A549 (cell line): ENCODE measurements around the gene ENTREP3. TPM values are rescaled to one million over a fixed set of nuclear protein-coding genes. Genes with fewer than 3 reads are reported as not detected.

ENCODE experiments used
- ATAC-seq, 2 experiments: fragments of 200-7000 bp in 1 of 2; fragments of >200 bp in 1 of 2; cut with Nextera tagmentation in 1 of 2; cut with Tn5 transposase in 1 of 2; 3 replicates each; pipeline versions ENCODE4 v1.8.0 to v1.9.1; 2018 to 2020; ENCODE audit warnings: mild to moderate bottlenecking in 1 of 2, moderate library complexity in 1 of 2
- CTCF ChIA-PET: fragments of 300-600 bp; sonication (Branson Sonifier 250); formaldehyde crosslinking; extraction: SDS; loops from one replicate; lab custom pipeline; 2021; ENCODE audit warnings: antibody characterized with exemption, inconsistent platforms; lab: Yijun Ruan, JAX
- POLR2A ChIA-PET: fragments of 350-600 bp; formaldehyde crosslinking; extraction: SDS; loops from one replicate; lab custom pipeline; 2021; ENCODE audit warnings: antibody characterized with exemption, inconsistent platforms; lab: Yijun Ruan, JAX
- DNase-seq, 2 experiments: peaks; one replicate each; pipeline versions ENCODE4 v3.0.0 to v3.0.0-alpha.2; 2011 to 2016; ENCODE audit warnings: low read depth in 1 of 2, low spot score in 1 of 2
- FAIRE-seq: peaks from 2 replicates; lab custom pipeline; 2011; peaks lifted over from hg19 to GRCh38; lab: Jason Lieb, UNC
- H3K27ac ChIP-seq, 2 experiments: fragments of >200 bp; sonication (Bioruptor Twin); formaldehyde crosslinking; 3 replicates each; pipeline ENCODE4 v1.5.1; 2016 to 2017
- H3K4me1 ChIP-seq: fragments of >200 bp; sonication (Bioruptor Twin); formaldehyde crosslinking; 3 replicates; pipeline ENCODE4 v1.6.1; 2016
- H3K4me2 ChIP-seq: fragments of >200 bp; sonication (Bioruptor Twin); formaldehyde crosslinking; 3 replicates; pipeline ENCODE4 v1.6.1; 2016
- H3K4me3 ChIP-seq: fragments of >200 bp; sonication (Bioruptor Twin); formaldehyde crosslinking; 3 replicates; pipeline ENCODE4 v1.5.1; 2016
- H3K9me3 ChIP-seq: fragments of >200 bp; sonication (Bioruptor Twin); formaldehyde crosslinking; 3 replicates; pipeline ENCODE4 v1.6.1; 2016
- BHLHE40 ChIP-seq: IDR thresholded peaks from 2 replicates; pipeline ENCODE4 v1.6.1; 2012; ENCODE audit warnings: low read depth, low read length, inconsistent platforms
- CBX2 ChIP-seq: fragments of 200-600 bp; sonication (generic); IDR thresholded peaks from 2 replicates; pipeline ENCODE4 v1.6.1; 2016; ENCODE audit warnings: low read depth, mild to moderate bottlenecking, borderline replicate concordance
- EP300 ChIP-seq, 2 experiments: fragments of >200 bp; sonication (Bioruptor Twin); formaldehyde crosslinking; IDR thresholded peaks; 2 replicates in 1 of 2; 3 replicates in 1 of 2; pipeline ENCODE4 v1.6.1; 2016 to 2017
- FOSB ChIP-seq: fragments of 250-450 bp; sonication (Bioruptor Pico); IDR thresholded peaks from 2 replicates; pipeline ENCODE4 v1.5.0; 2020; ENCODE audit warnings: mild to moderate bottlenecking, moderate library complexity
- GATA3 ChIP-seq: IDR thresholded peaks from 2 replicates; pipeline ENCODE4 v1.6.1; 2012; ENCODE audit warnings: borderline replicate concordance
- HEYL ChIP-seq: fragments of 250-450 bp; sonication (Bioruptor Pico); IDR thresholded peaks from 2 replicates; pipeline ENCODE4 v1.8.0; 2021; ENCODE audit warnings: mild to moderate bottlenecking, moderate library complexity
- HOXB13 ChIP-seq: fragments of 250-450 bp; sonication (Bioruptor Pico); IDR thresholded peaks from 2 replicates; pipeline ENCODE4 v1.5.0; 2020; ENCODE audit warnings: low read depth, mild to moderate bottlenecking, moderate library complexity
- JUN ChIP-seq, 2 experiments: fragments of >200 bp; sonication (Bioruptor Twin); formaldehyde crosslinking; IDR thresholded peaks; 2 replicates in 1 of 2; 3 replicates in 1 of 2; pipeline ENCODE4 v1.6.1; 2016 to 2017
- JUNB ChIP-seq: fragments of >200 bp; sonication (Bioruptor Twin); formaldehyde crosslinking; IDR thresholded peaks from 2 replicates; pipeline ENCODE4 v1.6.1; 2016
- KDM1A ChIP-seq: fragments of 200-600 bp; sonication (generic); IDR thresholded peaks from 2 replicates; pipeline ENCODE4 v1.6.1; 2016; ENCODE audit warnings: low read depth, mild to moderate bottlenecking
- MAFK ChIP-seq: fragments of 450-650 bp; IDR thresholded peaks from 2 replicates; pipeline ENCODE4 v1.6.1; 2014; ENCODE audit not compliant: partially characterized antibody
- MYC ChIP-seq: IDR thresholded peaks from 2 replicates; pipeline ENCODE4 v1.6.1; 2012; ENCODE audit warnings: mild to moderate bottlenecking, inconsistent platforms, low read length, improper control_type of control experiment, borderline replicate concordance
- NPAS2 ChIP-seq: fragments of 250-450 bp; sonication (Bioruptor Pico); IDR thresholded peaks from 2 replicates; pipeline ENCODE4 v1.8.0; 2022; ENCODE audit warnings: mild to moderate bottlenecking, moderate library complexity, borderline replicate concordance
- POLR2A ChIP-seq: IDR thresholded peaks from 2 replicates; pipeline ENCODE4 v1.6.1; 2012; ENCODE audit warnings: mild to moderate bottlenecking, low read length
- POLR2AphosphoS2 ChIP-seq: conservative IDR thresholded peaks from 2 replicates; pipeline ENCODE4 v1.6.1; 2012; ENCODE audit warnings: low read length, improper control_type of control experiment, inconsistent platforms
- RAD21 ChIP-seq, 2 experiments: fragments of >200 bp in 1 of 2; sonication (Bioruptor Twin) in 1 of 2; formaldehyde crosslinking in 1 of 2; IDR thresholded peaks in 1 of 2; conservative IDR thresholded peaks in 1 of 2; 2 replicates in 1 of 2; 3 replicates in 1 of 2; pipeline ENCODE4 v1.6.1; 2012 to 2018; ENCODE audit warnings: inconsistent platforms in 1 of 2
- RARB ChIP-seq: fragments of 250-450 bp; sonication (Bioruptor Pico); IDR thresholded peaks from 2 replicates; pipeline ENCODE4 v1.8.0; 2021; ENCODE audit warnings: mild to moderate bottlenecking, moderate library complexity
- ZFP36 ChIP-seq: fragments of 450-650 bp; IDR thresholded peaks from 2 replicates; pipeline ENCODE4 v1.6.1; 2014; ENCODE audit warnings: borderline replicate concordance; ENCODE audit not compliant: partially characterized antibody
- ZNF302 ChIP-seq: fragments of 250-450 bp; sonication (Bioruptor Pico); IDR thresholded peaks from 2 replicates; pipeline ENCODE4 v1.9.0; 2021; ENCODE audit warnings: inconsistent platforms, mild to moderate bottlenecking, moderate library complexity
- ZSCAN20 ChIP-seq: fragments of 250-450 bp; sonication (Bioruptor Pico); IDR thresholded peaks from 2 replicates; pipeline ENCODE4 v1.8.0; 2022; ENCODE audit warnings: mild to moderate bottlenecking, moderate library complexity
- WGBS: methylation state at CpG from one replicate; pipeline ENCODE4 v1.1.6; 2017; ENCODE audit errors: missing lambda C conversion rate; 5-methylcytosine and 5-hydroxymethylcytosine counted together
- polyA plus RNA-seq, 4 experiments: library from polyadenylated mRNA; depleted of rRNA in 3 of 4; stranded (reverse); fragments of >200 nt; fragmentation: RNase III in 1 of 4; extraction: RNeasy Plus Mini Kit Qiagen cat#74134 plus additional on column Dnase treatment in 1 of 4; gene quantifications; 2 replicates in 3 of 4; 3 replicates in 1 of 4; pipeline ENCODE4 v1.2.3, GENCODE V29; 2011 to 2017
- TF ChIP-seq, protein P1 (sequence below): IDR thresholded peaks from 2 replicates; pipeline ENCODE4 v1.6.1; 2012
- TF ChIP-seq, protein P2 (sequence below): fragments of >200 bp; sonication (Bioruptor Twin); formaldehyde crosslinking; IDR thresholded peaks from 3 replicates; pipeline ENCODE4 v1.6.1; 2016
- TF ChIP-seq, protein P3 (sequence below): fragments of >200 bp; sonication (Bioruptor Twin); formaldehyde crosslinking; IDR thresholded peaks from 3 replicates; pipeline ENCODE4 v1.5.1; 2016
- TF ChIP-seq, protein P4 (sequence below): fragments of 250-450 bp; sonication (Bioruptor Pico); IDR thresholded peaks from 2 replicates; pipeline ENCODE4 v1.5.0; 2020; ENCODE audit warnings: low read depth, mild to moderate bottlenecking, moderate library complexity
- TF ChIP-seq, protein P5 (sequence below): fragments of >200 bp; sonication (Bioruptor Twin); formaldehyde crosslinking; IDR thresholded peaks from 2 replicates; pipeline ENCODE4 v1.6.1; 2016
- TF ChIP-seq, protein P6 (sequence below): fragments of 200-600 bp; sonication (generic); IDR thresholded peaks from 2 replicates; pipeline ENCODE4 v1.6.1; 2016; ENCODE audit warnings: antibody characterized with exemption, mild to moderate bottlenecking, moderate library complexity

Gene ENTREP3
- polyA plus RNA-seq, 2 of the 4 experiments (the other 2 are of a cell fraction) = 8.4 to 29.5 TPM

DNA sequence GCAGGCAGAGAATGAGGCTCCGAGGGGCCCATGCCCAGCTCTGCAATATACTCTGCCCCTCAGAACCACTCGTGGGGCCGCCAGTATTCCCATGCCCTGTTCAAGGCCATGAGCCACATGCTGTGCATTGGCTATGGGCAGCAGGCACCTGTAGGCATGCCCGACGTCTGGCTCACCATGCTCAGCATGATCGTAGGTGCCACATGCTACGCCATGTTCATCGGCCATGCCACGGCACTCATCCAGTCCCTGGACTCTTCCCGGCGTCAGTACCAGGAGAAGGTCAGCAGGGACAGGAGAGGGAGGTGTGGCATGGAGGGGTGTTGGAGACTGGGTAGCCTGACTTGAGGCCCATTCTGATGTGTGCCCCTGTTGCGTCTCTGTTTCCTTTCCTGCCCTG lies 29.2 kb upstream of the ENTREP3 start:
- TF ChIP-seq, protein P1, sequence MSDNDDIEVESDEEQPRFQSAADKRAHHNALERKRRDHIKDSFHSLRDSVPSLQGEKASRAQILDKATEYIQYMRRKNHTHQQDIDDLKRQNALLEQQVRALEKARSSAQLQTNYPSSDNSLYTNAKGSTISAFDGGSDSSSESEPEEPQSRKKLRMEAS = no peak
- TF ChIP-seq, protein P2, sequence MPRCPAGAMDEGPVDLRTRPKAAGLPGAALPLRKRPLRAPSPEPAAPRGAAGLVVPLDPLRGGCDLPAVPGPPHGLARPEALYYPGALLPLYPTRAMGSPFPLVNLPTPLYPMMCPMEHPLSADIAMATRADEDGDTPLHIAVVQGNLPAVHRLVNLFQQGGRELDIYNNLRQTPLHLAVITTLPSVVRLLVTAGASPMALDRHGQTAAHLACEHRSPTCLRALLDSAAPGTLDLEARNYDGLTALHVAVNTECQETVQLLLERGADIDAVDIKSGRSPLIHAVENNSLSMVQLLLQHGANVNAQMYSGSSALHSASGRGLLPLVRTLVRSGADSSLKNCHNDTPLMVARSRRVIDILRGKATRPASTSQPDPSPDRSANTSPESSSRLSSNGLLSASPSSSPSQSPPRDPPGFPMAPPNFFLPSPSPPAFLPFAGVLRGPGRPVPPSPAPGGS = no peak
- TF ChIP-seq KDM1A = no peak
- TF ChIP-seq, protein P3, sequence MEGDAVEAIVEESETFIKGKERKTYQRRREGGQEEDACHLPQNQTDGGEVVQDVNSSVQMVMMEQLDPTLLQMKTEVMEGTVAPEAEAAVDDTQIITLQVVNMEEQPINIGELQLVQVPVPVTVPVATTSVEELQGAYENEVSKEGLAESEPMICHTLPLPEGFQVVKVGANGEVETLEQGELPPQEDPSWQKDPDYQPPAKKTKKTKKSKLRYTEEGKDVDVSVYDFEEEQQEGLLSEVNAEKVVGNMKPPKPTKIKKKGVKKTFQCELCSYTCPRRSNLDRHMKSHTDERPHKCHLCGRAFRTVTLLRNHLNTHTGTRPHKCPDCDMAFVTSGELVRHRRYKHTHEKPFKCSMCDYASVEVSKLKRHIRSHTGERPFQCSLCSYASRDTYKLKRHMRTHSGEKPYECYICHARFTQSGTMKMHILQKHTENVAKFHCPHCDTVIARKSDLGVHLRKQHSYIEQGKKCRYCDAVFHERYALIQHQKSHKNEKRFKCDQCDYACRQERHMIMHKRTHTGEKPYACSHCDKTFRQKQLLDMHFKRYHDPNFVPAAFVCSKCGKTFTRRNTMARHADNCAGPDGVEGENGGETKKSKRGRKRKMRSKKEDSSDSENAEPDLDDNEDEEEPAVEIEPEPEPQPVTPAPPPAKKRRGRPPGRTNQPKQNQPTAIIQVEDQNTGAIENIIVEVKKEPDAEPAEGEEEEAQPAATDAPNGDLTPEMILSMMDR = no peak
- TF ChIP-seq POLR2A = no peak
- TF ChIP-seq ZNF302 (CRISPR knock-in tag) = no peak
- no peak for TF ChIP-seq HEYL (CRISPR knock-in tag)
- no peak for TF ChIP-seq MYC
- TF ChIP-seq FOSB = no peak
- TF ChIP-seq POLR2AphosphoS2 = no peak
- no peak for TF ChIP-seq JUNB
- TF ChIP-seq RAD21 (conservative IDR thresholded peaks at IDR 0.05 in 1 of 2, IDR thresholded peaks at IDR 0.05 in 1 of 2) = no peak
- TF ChIP-seq RARB (CRISPR knock-in tag) = no peak
- no peak for TF ChIP-seq MAFK
- ATAC-seq = no peak
- ChIA-PET POLR2A (no interaction called here), CTCF (interaction anchor here (3.3 to 4.0 kb wide), 2 partner anchors 34 to 39 kb away, joined by 11 to 18 read pairs; no protein-coding TSS in a partner anchor)
- Histone ChIP-seq H3K27ac (no peak overlapping the region), H3K4me2 (no peak overlapping the region), H3K9me3 (no peaks in the 10 kb centered on the region), H3K4me3 (no peak overlapping the region), H3K4me1 (no peaks in the 10 kb centered on the region)
- no peak for DNase-seq
- 92% methylated on average over 12 of the region's 12 CpGs for WGBS
- no peak for FAIRE-seq

DNA sequence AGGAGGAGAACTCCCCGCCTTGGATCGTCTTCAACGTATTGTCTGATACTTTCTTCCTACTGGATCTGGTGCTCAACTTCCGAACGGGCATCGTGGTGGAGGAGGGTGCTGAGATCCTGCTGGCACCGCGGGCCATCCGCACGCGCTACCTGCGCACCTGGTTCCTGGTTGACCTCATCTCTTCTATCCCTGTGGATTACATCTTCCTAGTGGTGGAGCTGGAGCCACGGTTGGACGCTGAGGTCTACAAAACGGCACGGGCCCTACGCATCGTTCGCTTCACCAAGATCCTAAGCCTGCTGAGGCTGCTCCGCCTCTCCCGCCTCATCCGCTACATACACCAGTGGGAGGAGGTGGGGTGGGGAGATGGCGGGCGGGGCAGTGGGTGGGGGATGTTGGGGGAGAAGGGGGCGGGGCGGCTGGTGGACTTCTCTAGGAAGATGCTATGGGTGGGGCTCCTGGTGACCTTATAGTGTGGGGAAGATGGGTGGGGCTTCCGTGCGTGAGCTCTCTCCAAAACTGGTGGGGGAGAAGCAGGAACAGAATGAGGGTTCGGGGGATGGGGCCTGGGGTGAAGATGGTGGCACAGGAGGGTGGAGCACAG lies 27.3 kb upstream of the ENTREP3 start:
- ATAC-seq (no peak), DNase-seq (no peak), FAIRE-seq (no peak)
- Histone ChIP-seq H3K4me1 (peaks cover 9% of the 10 kb centered on the region; the same call in 2 of the 3 replicates), H3K4me2 (no peak overlapping the region), H3K27ac (no peak overlapping the region), H3K9me3 (no peaks in the 10 kb centered on the region), H3K4me3 (no peak overlapping the region)
- CTCF ChIA-PET = interaction anchor here (0.6 to 4.7 kb wide), 6 partner anchors 24 to 354 kb away, joined by 3 to 44 read pairs (median 10); partner anchors contain the start of gene RUSC1
- no peak for TF ChIP-seq CBX2
- TF ChIP-seq ZSCAN20 (CRISPR knock-in tag) = no peak
- TF ChIP-seq, protein P4, sequence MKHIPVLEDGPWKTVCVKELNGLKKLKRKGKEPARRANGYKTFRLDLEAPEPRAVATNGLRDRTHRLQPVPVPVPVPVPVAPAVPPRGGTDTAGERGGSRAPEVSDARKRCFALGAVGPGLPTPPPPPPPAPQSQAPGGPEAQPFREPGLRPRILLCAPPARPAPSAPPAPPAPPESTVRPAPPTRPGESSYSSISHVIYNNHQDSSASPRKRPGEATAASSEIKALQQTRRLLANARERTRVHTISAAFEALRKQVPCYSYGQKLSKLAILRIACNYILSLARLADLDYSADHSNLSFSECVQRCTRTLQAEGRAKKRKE (CRISPR knock-in tag) = no peak
- no peak for TF ChIP-seq ZFP36
- TF ChIP-seq BHLHE40 = no peak
- TF ChIP-seq, protein P1 = no peak
- TF ChIP-seq, protein P5, sequence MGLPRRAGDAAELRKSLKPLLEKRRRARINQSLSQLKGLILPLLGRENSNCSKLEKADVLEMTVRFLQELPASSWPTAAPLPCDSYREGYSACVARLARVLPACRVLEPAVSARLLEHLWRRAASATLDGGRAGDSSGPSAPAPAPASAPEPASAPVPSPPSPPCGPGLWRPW = no peak
- TF ChIP-seq JUN (IDR thresholded peaks at IDR 0.05) = no peak
- no peak for TF ChIP-seq GATA3
- TF ChIP-seq, protein P6, sequence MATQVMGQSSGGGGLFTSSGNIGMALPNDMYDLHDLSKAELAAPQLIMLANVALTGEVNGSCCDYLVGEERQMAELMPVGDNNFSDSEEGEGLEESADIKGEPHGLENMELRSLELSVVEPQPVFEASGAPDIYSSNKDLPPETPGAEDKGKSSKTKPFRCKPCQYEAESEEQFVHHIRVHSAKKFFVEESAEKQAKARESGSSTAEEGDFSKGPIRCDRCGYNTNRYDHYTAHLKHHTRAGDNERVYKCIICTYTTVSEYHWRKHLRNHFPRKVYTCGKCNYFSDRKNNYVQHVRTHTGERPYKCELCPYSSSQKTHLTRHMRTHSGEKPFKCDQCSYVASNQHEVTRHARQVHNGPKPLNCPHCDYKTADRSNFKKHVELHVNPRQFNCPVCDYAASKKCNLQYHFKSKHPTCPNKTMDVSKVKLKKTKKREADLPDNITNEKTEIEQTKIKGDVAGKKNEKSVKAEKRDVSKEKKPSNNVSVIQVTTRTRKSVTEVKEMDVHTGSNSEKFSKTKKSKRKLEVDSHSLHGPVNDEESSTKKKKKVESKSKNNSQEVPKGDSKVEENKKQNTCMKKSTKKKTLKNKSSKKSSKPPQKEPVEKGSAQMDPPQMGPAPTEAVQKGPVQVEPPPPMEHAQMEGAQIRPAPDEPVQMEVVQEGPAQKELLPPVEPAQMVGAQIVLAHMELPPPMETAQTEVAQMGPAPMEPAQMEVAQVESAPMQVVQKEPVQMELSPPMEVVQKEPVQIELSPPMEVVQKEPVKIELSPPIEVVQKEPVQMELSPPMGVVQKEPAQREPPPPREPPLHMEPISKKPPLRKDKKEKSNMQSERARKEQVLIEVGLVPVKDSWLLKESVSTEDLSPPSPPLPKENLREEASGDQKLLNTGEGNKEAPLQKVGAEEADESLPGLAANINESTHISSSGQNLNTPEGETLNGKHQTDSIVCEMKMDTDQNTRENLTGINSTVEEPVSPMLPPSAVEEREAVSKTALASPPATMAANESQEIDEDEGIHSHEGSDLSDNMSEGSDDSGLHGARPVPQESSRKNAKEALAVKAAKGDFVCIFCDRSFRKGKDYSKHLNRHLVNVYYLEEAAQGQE = no peak
- no peak for TF ChIP-seq HOXB13 (CRISPR knock-in tag)
- TF ChIP-seq NPAS2 (CRISPR knock-in tag) = no peak
- TF ChIP-seq EP300 (IDR thresholded peaks at IDR 0.05) = no peak
- POLR2A ChIA-PET = no interaction called here
- WGBS = 95% methylated on average over 23 of the region's 29 CpGs
